Fibroblast of lung (primary cell): Measurements from ENCODE around the gene LFNG. TPM values are rescaled to one million over a fixed set of nuclear protein-coding genes. Genes with fewer than 3 reads are reported as not detected.

ENCODE experiments used
- DNase-seq, 2 donors: peaks; one replicate each; pipeline versions ENCODE4 v3.0.0 to v3.0.0-alpha.2; 2010; ENCODE audit warnings: low read depth in 2 of 2
- H2AFZ ChIP-seq: 2 replicates; pipeline ENCODE4 v1.5.1; 2012; ENCODE audit warnings: low read length, control low read depth, inconsistent platforms
- H3K27ac ChIP-seq: 2 replicates; pipeline ENCODE4 v1.5.1; 2011; ENCODE audit warnings: low read length, control low read depth; ENCODE audit not compliant: insufficient read depth
- H3K27me3 ChIP-seq: 2 replicates; pipeline ENCODE4 v1.5.1; 2011; ENCODE audit warnings: mild to moderate bottlenecking, low read length; ENCODE audit not compliant: control insufficient read depth, insufficient read depth
- H3K36me3 ChIP-seq: 2 replicates; pipeline ENCODE4 v1.5.1; 2011; ENCODE audit warnings: low read length; ENCODE audit not compliant: control insufficient read depth, insufficient read depth
- H3K4me1 ChIP-seq: 2 replicates; pipeline ENCODE4 v1.5.1; 2011; ENCODE audit warnings: low read length; ENCODE audit not compliant: control insufficient read depth, insufficient read depth; ENCODE audit errors: extremely low read depth
- H3K4me2 ChIP-seq: 2 replicates; pipeline ENCODE4 v1.5.1; 2011; ENCODE audit warnings: low read length, control low read depth; ENCODE audit not compliant: insufficient read depth; ENCODE audit errors: extremely low read depth
- H3K4me3 ChIP-seq, 4 experiments: fragments of 200-600 bp in 1 of 4; sonication (generic) in 1 of 4; replicated peaks in 1 of 4; 2 replicates each; pipeline ENCODE4 v1.5.1; 2011 to 2016; ENCODE audit warnings: low read length in 4 of 4, low read depth in 3 of 4, mild to moderate bottlenecking in 3 of 4, control low read depth in 2 of 4, inconsistent platforms in 1 of 4, mixed read lengths in 1 of 4; ENCODE audit not compliant: insufficient read depth in 1 of 4; ENCODE audit errors: control extremely low read depth in 1 of 4
- H3K79me2 ChIP-seq: 2 replicates; pipeline ENCODE4 v1.5.1; 2012; ENCODE audit warnings: mild to moderate bottlenecking, low read length, inconsistent platforms; ENCODE audit not compliant: control insufficient read depth, insufficient read depth
- H3K9ac ChIP-seq: 2 replicates; pipeline ENCODE4 v1.5.1; 2011; ENCODE audit warnings: mild to moderate bottlenecking, low read length, control low read depth; ENCODE audit not compliant: insufficient read depth
- H3K9me3 ChIP-seq: 2 replicates; pipeline ENCODE4 v1.5.1; 2012; ENCODE audit warnings: low read depth, low read length; ENCODE audit not compliant: control insufficient read depth, insufficient read depth
- H4K20me1 ChIP-seq: 2 replicates; pipeline ENCODE4 v1.5.1; 2011; ENCODE audit warnings: low read length; ENCODE audit not compliant: control insufficient read depth, insufficient read depth; ENCODE audit errors: extremely low read depth
- EZH2 ChIP-seq: IDR thresholded peaks from 2 replicates; pipeline ENCODE4 v1.5.1; 2012; ENCODE audit warnings: low read length, control low read depth, mild to moderate bottlenecking; ENCODE audit errors: missing control alignments
- polyA plus RNA-seq, 2 donors: library from polyadenylated mRNA; depleted of rRNA in 1 of 2; stranded (reverse) in 1 of 2; unstranded in 1 of 2; fragments of >200 nt; gene quantifications; 2 replicates each; pipeline ENCODE4 v1.2.1, GENCODE V29; 2011 to 2012; ENCODE audit warnings: missing spikeins in 1 of 2
- total RNA-seq: library from RNA; depleted of rRNA; stranded (reverse); fragments of >200 nt; gene quantifications from 2 replicates; pipeline ENCODE4 v1.2.1, GENCODE V29; 2014
- TF ChIP-seq, protein P1 (sequence below), 2 donors: IDR thresholded peaks in 1 of 2; conservative IDR thresholded peaks in 1 of 2; 1 replicate in 1 of 2; 2 replicates in 1 of 2; pipeline ENCODE4 v1.5.1; 2011 to 2012; ENCODE audit warnings: low read length in 2 of 2, control low read depth in 1 of 2, inconsistent platforms in 1 of 2, low read depth in 1 of 2, mild to moderate bottlenecking in 1 of 2

LFNG gene
- total and polyA plus RNA-seq, 2 donors (not counting 1 experiment from before 2014, with no cell fraction given) = 0.33 to 3.5 TPM

DNA sequence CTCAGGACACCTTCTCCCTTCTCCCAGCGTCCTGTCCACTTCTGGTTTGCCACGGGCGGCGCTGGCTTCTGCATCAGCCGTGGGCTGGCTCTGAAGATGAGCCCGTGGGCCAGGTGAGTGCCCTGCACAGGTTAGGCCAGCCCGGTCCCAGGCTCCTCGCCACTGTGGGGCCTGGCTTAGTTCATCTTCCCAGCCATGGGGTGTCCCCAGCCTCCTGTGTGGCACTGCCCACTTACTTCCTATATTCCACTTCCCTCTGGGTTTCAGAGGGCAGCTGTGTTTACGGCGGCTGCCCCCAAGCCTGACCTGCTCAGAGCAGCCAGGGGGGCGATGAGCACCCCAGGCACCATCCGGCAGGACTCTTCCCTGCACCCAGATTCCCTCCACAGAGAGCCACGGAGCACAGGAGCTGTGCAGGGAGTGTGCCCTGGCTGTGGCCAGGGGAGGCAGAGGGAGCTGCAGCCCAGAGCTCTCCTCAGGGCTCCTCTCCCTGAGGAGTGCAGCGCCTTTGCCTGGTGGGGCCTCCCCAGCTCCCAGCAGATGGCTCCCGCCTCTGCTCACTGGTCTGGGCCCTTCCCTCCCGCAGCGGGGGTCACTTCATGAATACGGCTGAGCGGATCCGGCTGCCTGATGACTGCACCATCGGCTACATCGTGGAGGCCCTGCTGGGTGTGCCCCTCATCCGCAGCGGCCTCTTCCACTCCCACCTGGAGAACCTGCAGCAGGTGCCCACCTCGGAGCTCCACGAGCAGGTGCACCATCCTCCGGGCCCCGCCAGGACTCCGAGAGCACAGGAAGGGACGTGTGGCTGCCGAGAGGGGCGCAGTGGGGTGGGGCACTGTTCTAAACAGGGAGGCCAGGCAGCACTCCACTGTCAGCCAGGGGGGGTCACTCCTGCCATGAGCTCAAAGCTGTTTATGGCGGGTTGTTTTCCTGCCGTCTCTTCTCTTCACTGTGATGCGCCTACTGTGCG is 6.4 kb downstream of the LFNG start:
- Histone ChIP-seq H3K4me1 (peaks cover 23% of the 10 kb centered on the region), H2AFZ (no peak overlapping the region), H3K36me3 (no peaks in the 10 kb centered on the region), H3K27me3 (no peaks in the 10 kb centered on the region), H3K4me3 (no peak overlapping the region), H3K4me2 (no peak overlapping the region), H4K20me1 (no peaks in the 10 kb centered on the region), H3K9ac (no peak overlapping the region), H3K9me3 (no peaks in the 10 kb centered on the region), H3K79me2 (no peaks in the 10 kb centered on the region), H3K27ac (no peak overlapping the region)
- no peak for DNase-seq
- TF ChIP-seq EZH2 = no peak
- TF ChIP-seq, protein P1, sequence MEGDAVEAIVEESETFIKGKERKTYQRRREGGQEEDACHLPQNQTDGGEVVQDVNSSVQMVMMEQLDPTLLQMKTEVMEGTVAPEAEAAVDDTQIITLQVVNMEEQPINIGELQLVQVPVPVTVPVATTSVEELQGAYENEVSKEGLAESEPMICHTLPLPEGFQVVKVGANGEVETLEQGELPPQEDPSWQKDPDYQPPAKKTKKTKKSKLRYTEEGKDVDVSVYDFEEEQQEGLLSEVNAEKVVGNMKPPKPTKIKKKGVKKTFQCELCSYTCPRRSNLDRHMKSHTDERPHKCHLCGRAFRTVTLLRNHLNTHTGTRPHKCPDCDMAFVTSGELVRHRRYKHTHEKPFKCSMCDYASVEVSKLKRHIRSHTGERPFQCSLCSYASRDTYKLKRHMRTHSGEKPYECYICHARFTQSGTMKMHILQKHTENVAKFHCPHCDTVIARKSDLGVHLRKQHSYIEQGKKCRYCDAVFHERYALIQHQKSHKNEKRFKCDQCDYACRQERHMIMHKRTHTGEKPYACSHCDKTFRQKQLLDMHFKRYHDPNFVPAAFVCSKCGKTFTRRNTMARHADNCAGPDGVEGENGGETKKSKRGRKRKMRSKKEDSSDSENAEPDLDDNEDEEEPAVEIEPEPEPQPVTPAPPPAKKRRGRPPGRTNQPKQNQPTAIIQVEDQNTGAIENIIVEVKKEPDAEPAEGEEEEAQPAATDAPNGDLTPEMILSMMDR (conservative IDR thresholded peaks at IDR 0.05 in 1 of 2, IDR thresholded peaks at IDR 0.05 in 1 of 2; ENCODE audit: low read depth in 1 of 2, low read length in 2 of 2) = no peak

DNA sequence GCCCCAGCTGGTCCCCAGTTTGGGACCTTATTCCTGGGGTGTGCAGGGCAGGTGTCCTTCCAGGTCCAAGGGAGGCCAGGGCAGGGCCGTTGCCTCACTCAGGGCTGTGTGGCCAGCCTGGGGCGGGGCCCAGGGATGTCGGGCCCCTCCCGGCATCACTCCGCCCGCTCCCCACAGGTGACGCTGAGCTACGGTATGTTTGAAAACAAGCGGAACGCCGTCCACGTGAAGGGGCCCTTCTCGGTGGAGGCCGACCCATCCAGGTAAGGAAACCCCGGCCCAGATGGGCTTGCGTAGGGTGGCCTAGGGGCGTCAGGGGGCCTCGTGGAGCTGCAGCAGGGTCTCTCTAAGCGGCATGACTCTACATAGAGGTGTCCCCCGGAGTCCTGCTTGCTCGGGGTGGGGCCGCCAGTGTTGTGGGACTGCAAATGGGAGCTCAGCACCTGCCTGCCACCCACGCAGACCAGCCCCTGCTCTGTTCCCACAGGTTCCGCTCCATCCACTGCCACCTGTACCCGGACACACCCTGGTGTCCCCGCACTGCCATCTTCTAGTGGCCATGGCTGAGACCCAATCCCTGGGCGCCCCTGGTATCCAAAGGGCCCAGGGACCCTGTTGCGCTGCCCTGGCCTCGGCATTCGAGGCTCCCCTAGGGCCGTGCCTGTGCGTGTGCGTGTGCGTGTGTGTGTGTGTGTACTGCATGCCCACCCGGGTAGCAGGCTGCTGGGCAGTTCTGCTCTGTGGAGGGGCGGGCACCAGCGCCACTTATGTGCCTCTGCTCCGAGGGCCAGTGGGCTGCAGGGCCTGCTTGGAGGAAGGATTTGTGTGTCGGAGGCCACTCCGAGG is 7.3 kb downstream of the LFNG start:
- no peak overlapping the region for H3K9ac ChIP-seq
- no peak overlapping the region for H2AFZ ChIP-seq
- H3K27me3 ChIP-seq = no peaks in the 10 kb centered on the region
- no peaks in the 10 kb centered on the region for H3K9me3 ChIP-seq
- H3K27ac ChIP-seq = no peak overlapping the region
- no peak overlapping the region for H3K4me2 ChIP-seq
- no peak for DNase-seq
- TF ChIP-seq, protein P1 (conservative IDR thresholded peaks at IDR 0.05 in 1 of 2, IDR thresholded peaks at IDR 0.05 in 1 of 2; ENCODE audit: low read depth in 1 of 2, low read length in 2 of 2) = no peak
- no peak for TF ChIP-seq EZH2
- H3K4me1 ChIP-seq = peaks cover 25% of the 10 kb centered on the region
- no peaks in the 10 kb centered on the region for H4K20me1 ChIP-seq
- no peaks in the 10 kb centered on the region for H3K79me2 ChIP-seq
- no peak overlapping the region for H3K4me3 ChIP-seq
- H3K36me3 ChIP-seq = no peaks in the 10 kb centered on the region
